Stimulated activated CD8-positive, alpha-beta memory T cell treated with anti-CD3 and anti-CD28 coated beads, Interleukin-7, amount 100 ng/mL, for 48 hours (primary cell): Measurements from ENCODE around the gene FLNB.
A peak's percentile ranks its signal among the peaks of the same experiment; 100 is the strongest.
"Not testable (repeated sequence)": the region's sequence is repeated elsewhere in the genome, so short reads cannot be mapped to it uniquely, and the experiment has no call there.

Experiments
- DNase-seq, 2 donors: peaks; one replicate each; pipeline ENCODE4 v3.0.0-alpha.2; 2020; ENCODE audit warnings: low read depth in 1 of 2; ENCODE audit errors: extremely low read depth in 1 of 2

The FLNB gene

GRCh38 chr3:57978316-57978715 lies 29.9 kb upstream of the FLNB start:
- no peak for DNase-seq

- no peak for DNase-seq
Measured at GRCh38 chr3:57980416-57980815, 27.8 kb upstream of the FLNB start.

GRCh38 chr3:57981483-57982087 lies 26.6 kb upstream of the FLNB start:
- no peak for DNase-seq

- no peak for DNase-seq
Measured at GRCh38 chr3:57982561-57983243, 25.5 kb upstream of the FLNB start.

- DNase-seq: peak; percentile 8 to 53
Measured at GRCh38 chr3:57983734-57984518, 24.3 kb upstream of the FLNB start.

GRCh38 chr3:57985176-57985983 lies 22.8 kb upstream of the FLNB start:
- DNase-seq: no peak

- no peak for DNase-seq
Measured at GRCh38 chr3:57985984-57986246, 22.3 kb upstream of the FLNB start.

- DNase-seq: no peak
Measured at GRCh38 chr3:57986261-57986660, 22.0 kb upstream of the FLNB start.

GRCh38 chr3:57989198-57989597 lies 19.0 kb upstream of the FLNB start:
- not testable (repeated sequence) for DNase-seq

GRCh38 chr3:57989646-57990045 lies 18.6 kb upstream of the FLNB start:
- no peak for DNase-seq

- no peak for DNase-seq
Measured at GRCh38 chr3:57992452-57993213, 15.6 kb upstream of the FLNB start.

GRCh38 chr3:57998366-57999283 lies 9.6 kb upstream of the FLNB start:
- no peak for DNase-seq

GRCh38 chr3:57999417-58000115 lies 8.7 kb upstream of the FLNB start:
- DNase-seq: no peak

GRCh38 chr3:58000306-58001085 lies 7.7 kb upstream of the FLNB start:
- DNase-seq: no peak

- no peak for DNase-seq
Measured at GRCh38 chr3:58001086-58001467, 7.1 kb upstream of the FLNB start.

GRCh38 chr3:58001979-58002378 lies 6.2 kb upstream of the FLNB start:
- no peak for DNase-seq

- DNase-seq: no peak
Measured at GRCh38 chr3:58003093-58003492, 5.1 kb upstream of the FLNB start.

GRCh38 chr3:58004973-58005372 lies 3.2 kb upstream of the FLNB start:
- no peak for DNase-seq
